ENCODE results near the gene HSF5. TPM values are rescaled to one million over a fixed set of nuclear protein-coding genes. Genes with fewer than 3 reads are reported as not detected.

HSF5 gene
- total and polyA plus RNA-seq, 2 of the 13 experiments (the other 11 are each of a cell fraction or from before 2014, with no cell fraction given), result not detected

- TF ChIP-seq ZNF891 (CRISPR knock-in tag; IDR thresholded peaks at IDR 0.05), result 0 out of 2 replicates have a peak, but pooled peaks have one; percentile 58
- TF ChIP-seq ZBTB3 (CRISPR knock-in tag; IDR thresholded peaks at IDR 0.05; ENCODE audit: borderline replicate concordance, low read depth), result no peak; the same call in 1 of the 2 replicates
- TF ChIP-seq ZNF34 (CRISPR knock-in tag; IDR thresholded peaks at IDR 0.05; ENCODE audit: borderline replicate concordance), result no peak
- no peak for TF ChIP-seq SIX4 (CRISPR knock-in tag; IDR thresholded peaks at IDR 0.05)
- TF ChIP-seq WIZ (CRISPR knock-in tag; IDR thresholded peaks at IDR 0.05), result 0 out of 2 replicates have a peak, but pooled peaks have one; percentile 20
- TF ChIP-seq, protein P1, sequence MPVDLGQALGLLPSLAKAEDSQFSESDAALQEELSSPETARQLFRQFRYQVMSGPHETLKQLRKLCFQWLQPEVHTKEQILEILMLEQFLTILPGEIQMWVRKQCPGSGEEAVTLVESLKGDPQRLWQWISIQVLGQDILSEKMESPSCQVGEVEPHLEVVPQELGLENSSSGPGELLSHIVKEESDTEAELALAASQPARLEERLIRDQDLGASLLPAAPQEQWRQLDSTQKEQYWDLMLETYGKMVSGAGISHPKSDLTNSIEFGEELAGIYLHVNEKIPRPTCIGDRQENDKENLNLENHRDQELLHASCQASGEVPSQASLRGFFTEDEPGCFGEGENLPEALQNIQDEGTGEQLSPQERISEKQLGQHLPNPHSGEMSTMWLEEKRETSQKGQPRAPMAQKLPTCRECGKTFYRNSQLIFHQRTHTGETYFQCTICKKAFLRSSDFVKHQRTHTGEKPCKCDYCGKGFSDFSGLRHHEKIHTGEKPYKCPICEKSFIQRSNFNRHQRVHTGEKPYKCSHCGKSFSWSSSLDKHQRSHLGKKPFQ (CRISPR knock-in tag; IDR thresholded peaks at IDR 0.05; ENCODE audit: insufficient replicate concordance), result peak; percentile 31
- no peak for TF ChIP-seq ZNF432 (CRISPR knock-in tag; IDR thresholded peaks at IDR 0.05; ENCODE audit: borderline replicate concordance)
- 0 out of 2 replicates have a peak, but pooled peaks have one; percentile 35 for TF ChIP-seq ZNF749 (CRISPR knock-in tag; IDR thresholded peaks at IDR 0.05; ENCODE audit: borderline replicate concordance)
- peak; percentile 96 for TF ChIP-seq HNF4A (CRISPR knock-in tag; IDR thresholded peaks at IDR 0.05)
- 0 out of 2 replicates have a peak, but pooled peaks have one; percentile 26 for TF ChIP-seq MAZ (IDR thresholded peaks at IDR 0.05; ENCODE audit: borderline replicate concordance, low read depth, low read length)
- no peak for TF ChIP-seq MAZ (CRISPR knock-in tag; IDR thresholded peaks at IDR 0.05; ENCODE audit: low read depth)
- TF ChIP-seq ZNF30 (CRISPR knock-in tag; IDR thresholded peaks at IDR 0.05), result 0 out of 2 replicates have a peak, but pooled peaks have one; percentile 35
- peak; percentile 94 for TF ChIP-seq FOXO1 (CRISPR knock-in tag; IDR thresholded peaks at IDR 0.05)
- TF ChIP-seq ZNF790 (CRISPR knock-in tag; IDR thresholded peaks at IDR 0.05; ENCODE audit: borderline replicate concordance), result no peak
- no peak for TF ChIP-seq SOX6 (IDR thresholded peaks at IDR 0.05)
- no peak; the same call in 1 of the 2 replicates for TF ChIP-seq SOX6 (CRISPR knock-in tag; IDR thresholded peaks at IDR 0.05)
- no peak for TF ChIP-seq ZNF740 (CRISPR knock-in tag; IDR thresholded peaks at IDR 0.05)
- no peak for TF ChIP-seq NAIF1 (CRISPR knock-in tag; IDR thresholded peaks at IDR 0.05; ENCODE audit: borderline replicate concordance)
- TF ChIP-seq, protein P2, sequence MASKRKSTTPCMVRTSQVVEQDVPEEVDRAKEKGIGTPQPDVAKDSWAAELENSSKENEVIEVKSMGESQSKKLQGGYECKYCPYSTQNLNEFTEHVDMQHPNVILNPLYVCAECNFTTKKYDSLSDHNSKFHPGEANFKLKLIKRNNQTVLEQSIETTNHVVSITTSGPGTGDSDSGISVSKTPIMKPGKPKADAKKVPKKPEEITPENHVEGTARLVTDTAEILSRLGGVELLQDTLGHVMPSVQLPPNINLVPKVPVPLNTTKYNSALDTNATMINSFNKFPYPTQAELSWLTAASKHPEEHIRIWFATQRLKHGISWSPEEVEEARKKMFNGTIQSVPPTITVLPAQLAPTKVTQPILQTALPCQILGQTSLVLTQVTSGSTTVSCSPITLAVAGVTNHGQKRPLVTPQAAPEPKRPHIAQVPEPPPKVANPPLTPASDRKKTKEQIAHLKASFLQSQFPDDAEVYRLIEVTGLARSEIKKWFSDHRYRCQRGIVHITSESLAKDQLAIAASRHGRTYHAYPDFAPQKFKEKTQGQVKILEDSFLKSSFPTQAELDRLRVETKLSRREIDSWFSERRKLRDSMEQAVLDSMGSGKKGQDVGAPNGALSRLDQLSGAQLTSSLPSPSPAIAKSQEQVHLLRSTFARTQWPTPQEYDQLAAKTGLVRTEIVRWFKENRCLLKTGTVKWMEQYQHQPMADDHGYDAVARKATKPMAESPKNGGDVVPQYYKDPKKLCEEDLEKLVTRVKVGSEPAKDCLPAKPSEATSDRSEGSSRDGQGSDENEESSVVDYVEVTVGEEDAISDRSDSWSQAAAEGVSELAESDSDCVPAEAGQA (IDR thresholded peaks at IDR 0.05; ENCODE audit: low read depth), result no peak
- TF ChIP-seq, protein P2 (CRISPR knock-in tag; IDR thresholded peaks at IDR 0.05; ENCODE audit: borderline replicate concordance), result no peak
- no peak for TF ChIP-seq ZSCAN22 (CRISPR knock-in tag; IDR thresholded peaks at IDR 0.05)
- TF ChIP-seq, protein P3, sequence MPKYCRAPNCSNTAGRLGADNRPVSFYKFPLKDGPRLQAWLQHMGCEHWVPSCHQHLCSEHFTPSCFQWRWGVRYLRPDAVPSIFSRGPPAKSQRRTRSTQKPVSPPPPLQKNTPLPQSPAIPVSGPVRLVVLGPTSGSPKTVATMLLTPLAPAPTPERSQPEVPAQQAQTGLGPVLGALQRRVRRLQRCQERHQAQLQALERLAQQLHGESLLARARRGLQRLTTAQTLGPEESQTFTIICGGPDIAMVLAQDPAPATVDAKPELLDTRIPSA (CRISPR knock-in tag; IDR thresholded peaks at IDR 0.05; ENCODE audit: borderline replicate concordance), result no peak
Measured at GRCh38 chr17:58516644-58517377, 28.6 kb upstream of the HSF5 start (continued).

Measured in HepG2 (cell line).